ENCODE measurements around the gene FHL3.

DNA sequence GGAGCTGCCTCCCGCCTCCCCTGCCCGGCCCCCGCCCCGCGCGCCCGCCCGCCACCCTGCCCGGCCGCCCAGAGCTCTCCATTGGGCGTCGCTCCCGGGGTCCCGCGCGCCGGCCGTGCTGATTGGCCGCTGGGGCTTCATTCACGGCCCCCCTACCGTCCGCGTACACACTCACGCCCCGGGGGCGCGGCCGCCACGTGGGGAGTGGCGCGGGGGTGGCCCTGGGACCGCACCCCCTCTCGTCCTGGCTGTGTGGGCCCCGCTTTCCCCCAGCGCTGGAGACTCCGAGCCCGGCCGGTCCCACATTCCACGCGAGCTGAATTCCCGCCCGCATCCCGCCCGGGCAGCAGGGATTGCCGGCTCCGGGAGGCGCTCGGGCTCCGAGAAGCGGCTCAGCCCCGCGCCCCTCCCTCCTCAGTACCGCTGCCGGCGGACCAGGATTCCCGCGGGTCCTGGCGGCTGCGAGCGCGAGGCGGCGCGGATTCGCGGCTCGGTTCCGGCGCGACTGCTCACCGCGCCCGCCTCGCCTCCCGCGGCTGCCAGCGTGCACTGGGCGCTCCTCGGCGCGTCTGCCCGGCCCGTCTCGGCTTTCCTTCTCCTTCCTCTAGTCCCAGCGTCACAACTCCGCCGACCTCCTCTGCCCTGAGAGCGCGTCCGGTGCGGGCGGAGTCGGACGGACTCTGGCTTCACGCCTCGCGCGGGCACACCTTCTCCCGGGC is 41.7 kb upstream of the FHL3 start:
- TF ChIP-seq, protein P1, sequence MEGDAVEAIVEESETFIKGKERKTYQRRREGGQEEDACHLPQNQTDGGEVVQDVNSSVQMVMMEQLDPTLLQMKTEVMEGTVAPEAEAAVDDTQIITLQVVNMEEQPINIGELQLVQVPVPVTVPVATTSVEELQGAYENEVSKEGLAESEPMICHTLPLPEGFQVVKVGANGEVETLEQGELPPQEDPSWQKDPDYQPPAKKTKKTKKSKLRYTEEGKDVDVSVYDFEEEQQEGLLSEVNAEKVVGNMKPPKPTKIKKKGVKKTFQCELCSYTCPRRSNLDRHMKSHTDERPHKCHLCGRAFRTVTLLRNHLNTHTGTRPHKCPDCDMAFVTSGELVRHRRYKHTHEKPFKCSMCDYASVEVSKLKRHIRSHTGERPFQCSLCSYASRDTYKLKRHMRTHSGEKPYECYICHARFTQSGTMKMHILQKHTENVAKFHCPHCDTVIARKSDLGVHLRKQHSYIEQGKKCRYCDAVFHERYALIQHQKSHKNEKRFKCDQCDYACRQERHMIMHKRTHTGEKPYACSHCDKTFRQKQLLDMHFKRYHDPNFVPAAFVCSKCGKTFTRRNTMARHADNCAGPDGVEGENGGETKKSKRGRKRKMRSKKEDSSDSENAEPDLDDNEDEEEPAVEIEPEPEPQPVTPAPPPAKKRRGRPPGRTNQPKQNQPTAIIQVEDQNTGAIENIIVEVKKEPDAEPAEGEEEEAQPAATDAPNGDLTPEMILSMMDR (IDR thresholded peaks at IDR 0.05; ENCODE audit: low read depth, low read length, missing input control), result no peak
- TF ChIP-seq FOXA2 (IDR thresholded peaks at IDR 0.05) (no peak), TAF1 (conservative IDR thresholded peaks at IDR 0.05) (no peak), GABPA (IDR thresholded peaks at IDR 0.05 in 1 of 2, conservative IDR thresholded peaks at IDR 0.05 in 1 of 2) (no peak), SP1 (IDR thresholded peaks at IDR 0.05) (no peak)
- TF ChIP-seq, protein P2, sequence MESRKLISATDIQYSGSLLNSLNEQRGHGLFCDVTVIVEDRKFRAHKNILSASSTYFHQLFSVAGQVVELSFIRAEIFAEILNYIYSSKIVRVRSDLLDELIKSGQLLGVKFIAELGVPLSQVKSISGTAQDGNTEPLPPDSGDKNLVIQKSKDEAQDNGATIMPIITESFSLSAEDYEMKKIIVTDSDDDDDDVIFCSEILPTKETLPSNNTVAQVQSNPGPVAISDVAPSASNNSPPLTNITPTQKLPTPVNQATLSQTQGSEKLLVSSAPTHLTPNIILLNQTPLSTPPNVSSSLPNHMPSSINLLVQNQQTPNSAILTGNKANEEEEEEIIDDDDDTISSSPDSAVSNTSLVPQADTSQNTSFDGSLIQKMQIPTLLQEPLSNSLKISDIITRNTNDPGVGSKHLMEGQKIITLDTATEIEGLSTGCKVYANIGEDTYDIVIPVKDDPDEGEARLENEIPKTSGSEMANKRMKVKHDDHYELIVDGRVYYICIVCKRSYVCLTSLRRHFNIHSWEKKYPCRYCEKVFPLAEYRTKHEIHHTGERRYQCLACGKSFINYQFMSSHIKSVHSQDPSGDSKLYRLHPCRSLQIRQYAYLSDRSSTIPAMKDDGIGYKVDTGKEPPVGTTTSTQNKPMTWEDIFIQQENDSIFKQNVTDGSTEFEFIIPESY (IDR thresholded peaks at IDR 0.05), result no peak
- TF ChIP-seq, protein P3, sequence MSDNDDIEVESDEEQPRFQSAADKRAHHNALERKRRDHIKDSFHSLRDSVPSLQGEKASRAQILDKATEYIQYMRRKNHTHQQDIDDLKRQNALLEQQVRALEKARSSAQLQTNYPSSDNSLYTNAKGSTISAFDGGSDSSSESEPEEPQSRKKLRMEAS (IDR thresholded peaks at IDR 0.05), result no peak
